Mucosa of descending colon (tissue), 3 donors: ENCODE measurements around the gene HCN2. TPM values are rescaled to one million over a fixed set of nuclear protein-coding genes. Genes with fewer than 3 reads are reported as not detected.
A peak's percentile ranks its signal among the peaks of the same experiment; 100 is the strongest.

Source experiments
- ATAC-seq: fragments of 200-7000 bp; cut with Tn5 transposase; one replicate; pipeline ENCODE4 v1.9.1; 2020; ENCODE audit warnings: mild to moderate bottlenecking, moderate library complexity
- DNase-seq, 3 donors: peaks; one replicate each; pipeline ENCODE4 v3.0.0-alpha.2; 2020
- H3K36me3 ChIP-seq: fragments of 200-600 bp; one replicate; pipeline ENCODE4 v1.8.0; 2021; ENCODE audit warnings: low read depth, mild to moderate bottlenecking
- H3K4me1 ChIP-seq: fragments of 200-600 bp; one replicate; pipeline ENCODE4 v1.8.0; 2021; ENCODE audit warnings: low read depth, mild to moderate bottlenecking
- H3K4me3 ChIP-seq: fragments of 200-600 bp; one replicate; pipeline ENCODE4 v1.8.0; 2021; ENCODE audit warnings: mild to moderate bottlenecking
- H3K9me3 ChIP-seq: fragments of 200-600 bp; one replicate; pipeline ENCODE4 v1.8.0; 2021; ENCODE audit warnings: mild to moderate bottlenecking
- intact Hi-C, 2 donors: fragments of 100-400 bp; cut with DNase I in 1 of 2; cut with micrococcal nuclease in 1 of 2; formaldehyde crosslinking; loops; one replicate each; pipeline versions ENCODE4 v1.11.0 to v1.11.1; 2022; cut with DNase I, micrococcal nuclease
- total RNA-seq, 3 donors: library from RNA; stranded (reverse); fragmentation: NEBNext Ultra II Directional in 2 of 3; extraction: Animal tissue kit (Norgen Biotek cat#: 25700) in 2 of 3; gene quantifications; one replicate each; pipeline versions ENCODE4 v1.2.1 to v1.2.4, GENCODE V29; 2021 to 2023
- TF ChIP-seq, protein P1 (sequence below): fragments of 200-600 bp; IDR thresholded peaks from one replicate; pipeline ENCODE4 v1.8.0; 2022; ENCODE audit warnings: antibody characterized with exemption, mild to moderate bottlenecking
- donor health status: DM: no; HTN: no; CAD: no; lungs with moderate emphysema.
- donor health status: DM: no; HTN: no; CAD: no.
- donor health status: DM: no; HTN: yes; CAD: no.

The HCN2 gene
- total RNA-seq, 3 donors from 2014 or later, result 0.12 to 0.89 (median 0.17) TPM

DNA sequence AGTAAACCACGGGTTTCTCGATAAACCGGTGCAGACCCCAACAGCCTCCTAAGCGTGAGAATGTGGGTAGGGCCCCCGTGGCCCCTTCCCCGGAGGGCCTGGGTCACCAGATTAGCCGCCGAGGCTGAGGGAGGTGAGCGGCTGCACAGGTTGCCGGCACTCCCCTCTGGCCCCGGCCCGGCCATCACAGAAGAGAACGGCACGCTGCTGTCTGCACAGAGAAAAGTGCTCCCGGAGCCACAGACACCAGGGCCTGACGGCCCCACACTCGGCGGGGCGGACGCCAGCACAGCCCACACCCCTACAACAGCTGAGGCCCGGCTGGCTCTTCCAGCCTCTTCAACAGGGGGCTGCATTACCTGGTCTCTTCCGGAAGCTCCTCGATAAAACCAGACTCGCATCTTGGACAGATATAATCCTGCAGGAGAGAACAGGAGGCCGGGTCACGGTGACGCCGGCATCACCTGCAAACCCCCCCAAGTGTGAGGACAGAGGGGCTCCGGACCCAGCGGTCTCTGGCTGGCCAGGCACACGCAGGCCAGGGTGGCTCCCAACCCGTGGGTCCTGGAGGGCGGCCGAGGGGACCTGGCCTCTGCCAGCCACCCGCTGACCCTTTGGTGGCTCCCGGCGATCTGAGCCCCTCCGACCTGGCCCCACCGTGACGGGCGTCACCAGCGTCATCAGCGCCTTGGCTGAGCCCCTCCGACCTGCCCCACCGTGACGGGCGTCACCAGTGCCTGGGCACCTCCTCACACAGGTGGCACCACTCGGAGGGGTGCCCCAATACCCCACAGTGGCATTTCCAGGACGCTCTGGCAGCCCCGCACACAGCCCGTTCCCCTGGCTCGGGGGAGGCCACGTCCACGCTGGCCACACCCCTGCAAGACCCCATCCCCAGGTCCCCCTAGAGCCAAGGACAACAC, 63.0 kb downstream of the HCN2 start:
- no peak for DNase-seq
- ATAC-seq, result no peak
- TF ChIP-seq, protein P1, sequence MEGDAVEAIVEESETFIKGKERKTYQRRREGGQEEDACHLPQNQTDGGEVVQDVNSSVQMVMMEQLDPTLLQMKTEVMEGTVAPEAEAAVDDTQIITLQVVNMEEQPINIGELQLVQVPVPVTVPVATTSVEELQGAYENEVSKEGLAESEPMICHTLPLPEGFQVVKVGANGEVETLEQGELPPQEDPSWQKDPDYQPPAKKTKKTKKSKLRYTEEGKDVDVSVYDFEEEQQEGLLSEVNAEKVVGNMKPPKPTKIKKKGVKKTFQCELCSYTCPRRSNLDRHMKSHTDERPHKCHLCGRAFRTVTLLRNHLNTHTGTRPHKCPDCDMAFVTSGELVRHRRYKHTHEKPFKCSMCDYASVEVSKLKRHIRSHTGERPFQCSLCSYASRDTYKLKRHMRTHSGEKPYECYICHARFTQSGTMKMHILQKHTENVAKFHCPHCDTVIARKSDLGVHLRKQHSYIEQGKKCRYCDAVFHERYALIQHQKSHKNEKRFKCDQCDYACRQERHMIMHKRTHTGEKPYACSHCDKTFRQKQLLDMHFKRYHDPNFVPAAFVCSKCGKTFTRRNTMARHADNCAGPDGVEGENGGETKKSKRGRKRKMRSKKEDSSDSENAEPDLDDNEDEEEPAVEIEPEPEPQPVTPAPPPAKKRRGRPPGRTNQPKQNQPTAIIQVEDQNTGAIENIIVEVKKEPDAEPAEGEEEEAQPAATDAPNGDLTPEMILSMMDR, result no peak

DNA sequence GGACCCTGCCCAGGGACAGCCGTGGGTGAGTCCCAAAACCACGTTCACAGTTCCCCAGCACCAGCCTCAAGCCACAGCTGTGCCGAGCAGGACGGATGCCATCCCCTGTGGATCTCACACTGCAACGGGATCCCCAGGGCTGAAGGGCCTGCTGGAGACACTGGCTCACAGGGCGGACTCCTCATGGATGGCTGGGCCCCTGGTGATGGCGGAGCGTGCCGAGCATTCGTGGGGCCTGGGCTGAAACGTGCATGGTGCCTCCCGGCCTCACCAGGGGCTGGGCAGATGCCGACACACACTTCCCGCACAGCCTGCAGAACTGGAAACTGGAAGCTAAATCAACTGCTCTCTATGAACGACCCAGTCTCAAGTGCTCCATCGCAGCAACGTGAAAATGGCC, 63.7 kb downstream of the HCN2 start:
- Histone ChIP-seq H3K4me1 (peaks cover 7% of the 10 kb centered on the region), H3K36me3 (peaks cover 8% of the 10 kb centered on the region), H3K4me3 (no peak overlapping the region), H3K9me3 (no peaks in the 10 kb centered on the region)
- intact Hi-C loops, result no loop called here
- TF ChIP-seq, protein P1, result no peak
- ATAC-seq, result no peak
- DNase-seq, result no peak

More for the DNA sequence above, 63.0 kb downstream of the HCN2 start:
- Histone ChIP-seq H3K9me3 (no peaks in the 10 kb centered on the region), H3K4me1 (peaks cover 4% of the 10 kb centered on the region), H3K4me3 (no peak overlapping the region), H3K36me3 (peaks cover 10% of the 10 kb centered on the region)
- intact Hi-C loops, result no loop called here

DNA sequence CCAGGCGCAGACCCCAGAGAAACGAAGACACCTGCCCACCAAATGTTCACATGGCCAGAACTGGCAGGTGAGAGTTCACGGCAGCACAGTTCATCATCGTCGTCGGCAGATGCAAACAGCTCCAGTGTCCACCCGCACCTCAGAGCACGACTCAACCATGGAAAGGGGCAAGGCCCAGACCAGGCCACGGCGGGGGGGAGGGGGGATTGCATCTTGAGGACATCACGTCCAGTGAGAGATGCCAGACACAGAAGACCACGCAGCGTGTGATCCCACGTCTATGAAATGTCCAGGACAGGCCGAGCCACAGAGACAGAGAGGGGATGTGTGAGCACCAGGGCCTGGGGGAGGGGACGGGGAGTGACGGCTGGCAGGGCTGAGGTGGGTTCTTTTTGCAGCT, 66.0 kb downstream of the HCN2 start:
- peaks cover 4% of the 10 kb centered on the region for H3K36me3 ChIP-seq
- peak in 1 of 3 donors; percentile 52 for DNase-seq

DNA sequence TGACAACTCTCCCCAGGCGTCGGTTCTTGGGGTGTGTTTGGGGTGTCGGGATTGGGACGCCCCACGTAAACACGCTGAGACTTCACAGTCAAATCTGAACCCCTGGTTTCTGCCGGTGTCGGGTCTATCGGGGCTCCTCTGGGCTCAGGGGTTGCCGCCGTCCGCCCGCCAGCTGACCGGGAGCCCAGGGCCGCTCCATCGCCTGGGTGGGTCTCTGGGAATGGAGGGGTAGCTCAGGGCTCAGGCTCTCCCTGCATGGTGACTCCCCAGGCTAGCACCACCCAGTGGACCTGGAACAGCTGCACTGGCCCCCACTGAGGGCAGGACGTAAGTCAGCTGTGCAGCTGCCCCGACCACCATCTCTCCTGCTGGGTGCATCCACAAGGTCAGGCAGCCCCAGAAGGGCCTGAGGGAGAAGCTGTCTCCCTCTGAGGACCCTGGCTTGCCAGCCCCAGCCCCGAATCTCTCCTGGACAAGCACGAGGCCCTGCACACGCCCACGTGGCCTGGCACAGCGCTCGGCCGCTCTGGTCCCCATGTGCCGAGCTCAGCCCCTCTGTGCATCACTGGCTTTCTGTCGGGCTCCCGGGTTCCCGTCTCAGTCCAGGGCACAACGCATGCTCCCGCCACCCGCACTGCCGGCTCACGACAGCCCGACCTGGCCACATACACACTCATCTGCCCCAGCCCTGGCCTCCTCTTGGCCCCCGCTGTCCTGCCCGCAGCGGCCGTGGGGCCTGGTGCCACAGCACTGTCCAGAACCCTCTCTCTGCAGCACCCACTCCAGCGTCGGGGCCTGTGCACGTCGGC, 67.3 kb downstream of the HCN2 start:
- ATAC-seq (no peak), DNase-seq (peak in 1 of 3 donors; percentile 50)
- TF ChIP-seq, protein P1, result no peak
- intact Hi-C loops, result no loop called here
- Histone ChIP-seq H3K4me1 (peaks cover 33% of the 10 kb centered on the region), H3K9me3 (no peaks in the 10 kb centered on the region), H3K36me3 (no peaks in the 10 kb centered on the region), H3K4me3 (no peak overlapping the region)

More for the DNA sequence above, 66.0 kb downstream of the HCN2 start:
- ATAC-seq, result no peak
- H3K4me1 ChIP-seq, result peaks cover 29% of the 10 kb centered on the region
- intact Hi-C loops, result no loop called here
- TF ChIP-seq, protein P1, result no peak
- H3K4me3 ChIP-seq, result no peak overlapping the region
- H3K9me3 ChIP-seq, result no peaks in the 10 kb centered on the region

DNA sequence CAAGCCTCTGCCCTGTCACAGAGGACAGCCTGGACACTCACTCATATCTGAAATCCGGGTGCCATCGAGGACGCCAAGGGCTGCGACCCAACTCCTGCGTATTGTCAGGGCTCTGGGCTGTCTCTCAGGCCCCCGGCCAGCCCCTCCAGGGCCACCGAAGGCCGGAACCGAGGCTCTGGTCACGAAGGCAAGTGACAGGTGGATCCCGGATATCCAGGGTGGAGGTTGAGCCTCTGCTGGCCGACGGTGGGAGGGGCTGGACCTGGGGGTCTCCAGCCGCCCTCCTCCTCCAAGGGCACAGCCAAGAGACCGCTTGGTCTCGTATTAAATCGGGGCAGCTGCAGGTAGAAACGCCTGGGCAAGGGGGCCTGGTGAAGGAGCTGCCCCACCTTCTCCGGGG, 67.9 kb downstream of the HCN2 start:
- no peaks in the 10 kb centered on the region for H3K36me3 ChIP-seq
- H3K9me3 ChIP-seq, result no peaks in the 10 kb centered on the region
- ATAC-seq (no peak), DNase-seq (peak in 1 of 3 donors; percentile 52)
- H3K4me1 ChIP-seq, result peaks cover 33% of the 10 kb centered on the region
- TF ChIP-seq, protein P1, result no peak
- no peak overlapping the region for H3K4me3 ChIP-seq
- intact Hi-C loops, result no loop called here
